WI38 (cell line): Measurements from ENCODE around the gene CPLX1.

Experiments
- H3K4me3 ChIP-seq: 2 replicates; pipeline ENCODE4 v1.5.1; 2011; ENCODE audit warnings: low read depth, mild to moderate bottlenecking, control low read depth, low read length
- CTCF ChIP-seq: IDR thresholded peaks from 2 replicates; pipeline ENCODE4 v1.5.1; 2012; ENCODE audit warnings: low read depth, mild to moderate bottlenecking, control low read depth, low read length

Gene CPLX1

DNA sequence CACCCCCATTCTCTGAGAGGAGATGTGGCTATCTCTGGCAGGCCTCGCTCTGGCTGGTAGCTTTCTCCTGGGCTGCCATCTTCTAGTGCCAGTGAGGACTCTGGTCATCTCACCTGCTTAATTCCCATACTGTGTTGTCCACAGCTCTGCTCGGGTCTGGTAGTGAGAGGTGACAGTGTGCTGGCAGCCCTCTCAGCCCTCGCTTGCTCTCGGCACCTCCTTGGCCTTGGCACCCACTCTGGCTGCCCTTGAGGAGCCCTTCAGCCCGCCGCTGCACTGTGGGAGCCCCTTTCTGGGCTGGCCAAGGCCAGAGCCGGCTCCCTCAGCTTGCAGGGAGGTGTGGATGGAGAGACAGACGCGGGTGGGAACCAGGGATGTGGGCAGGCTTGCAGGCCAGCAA lies 52.7 kb downstream of the CPLX1 start:
- no peak overlapping the region for H3K4me3 ChIP-seq
- no peak for TF ChIP-seq CTCF

DNA sequence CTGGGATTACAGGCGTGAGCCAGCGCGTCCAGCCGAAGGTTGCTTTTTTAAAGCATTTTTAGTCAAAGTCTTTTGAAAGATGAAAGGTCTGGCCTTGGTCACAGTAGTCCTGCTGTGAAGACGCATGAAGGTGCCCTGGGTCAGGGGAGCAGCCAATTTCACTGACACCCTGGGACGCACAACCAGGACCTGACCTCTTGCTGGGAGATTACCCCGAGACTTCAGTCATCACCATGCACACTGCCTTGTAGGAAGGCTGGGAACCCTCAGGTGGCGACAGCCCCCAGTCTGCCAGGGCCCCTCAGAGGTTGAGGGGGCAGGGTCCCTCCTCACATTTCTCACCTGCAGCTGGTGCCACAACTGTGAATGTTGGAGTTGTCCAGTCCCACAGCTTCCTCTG lies 53.2 kb downstream of the CPLX1 start:
- TF ChIP-seq CTCF: no peak
- H3K4me3 ChIP-seq: no peak overlapping the region

- no peak for TF ChIP-seq CTCF
- H3K4me3 ChIP-seq: no peak overlapping the region
These were observed 53.8 kb downstream of the CPLX1 start for GRCh38 chr4:772118-772517.

GRCh38 chr4:771464-771863 lies 54.5 kb downstream of the CPLX1 start:
- H3K4me3 ChIP-seq: no peak overlapping the region
- TF ChIP-seq CTCF: no peak

- no peak for TF ChIP-seq CTCF
- no peak overlapping the region for H3K4me3 ChIP-seq
These were observed 55.9 kb downstream of the CPLX1 start for GRCh38 chr4:770022-770421.

- no peak overlapping the region for H3K4me3 ChIP-seq
- no peak for TF ChIP-seq CTCF
These were observed 56.4 kb downstream of the CPLX1 start for GRCh38 chr4:769511-769910.

GRCh38 chr4:768995-769394 lies 56.9 kb downstream of the CPLX1 start:
- TF ChIP-seq CTCF: no peak
- H3K4me3 ChIP-seq: no peak overlapping the region
